GM18519 (cell line): ENCODE data around the gene UQCR10.

Source experiments
- ATAC-seq: cut with Tn5 transposase; IDR thresholded peaks from one replicate; pipeline ENCODE4 v1.9.1; 2021; ENCODE audit warnings: mild to moderate bottlenecking, moderate library complexity; ENCODE audit not compliant: unreplicated experiment, low FRiP score

UQCR10 gene

DNA sequence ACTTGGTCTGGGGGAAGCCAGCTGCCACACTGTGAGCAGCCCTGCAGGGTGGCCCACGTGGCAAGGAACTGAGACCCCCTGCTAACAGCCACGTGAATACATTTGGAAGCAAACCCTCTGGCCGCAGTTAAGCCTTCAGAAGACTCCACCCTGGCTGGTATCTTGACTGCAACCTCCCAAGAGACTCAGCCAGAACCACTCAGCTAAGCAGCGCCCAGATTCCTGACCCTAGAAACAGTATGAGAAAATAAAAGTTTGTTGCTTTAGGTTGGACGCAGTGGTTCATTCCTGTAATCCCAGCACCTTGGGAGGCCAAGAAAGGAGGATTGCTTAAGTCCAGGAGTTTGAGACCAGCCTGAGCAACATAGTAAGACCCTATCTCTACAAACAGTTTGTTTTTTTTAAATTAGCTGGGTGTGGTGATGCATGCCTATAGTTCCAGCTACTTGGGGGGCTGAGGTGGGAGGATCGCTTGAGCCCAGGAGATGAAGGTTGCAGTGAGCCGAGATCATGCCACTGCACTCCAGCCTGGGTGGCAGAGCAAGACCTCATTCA is 9.0 kb upstream of the UQCR10 start:
- ATAC-seq = no peak

DNA sequence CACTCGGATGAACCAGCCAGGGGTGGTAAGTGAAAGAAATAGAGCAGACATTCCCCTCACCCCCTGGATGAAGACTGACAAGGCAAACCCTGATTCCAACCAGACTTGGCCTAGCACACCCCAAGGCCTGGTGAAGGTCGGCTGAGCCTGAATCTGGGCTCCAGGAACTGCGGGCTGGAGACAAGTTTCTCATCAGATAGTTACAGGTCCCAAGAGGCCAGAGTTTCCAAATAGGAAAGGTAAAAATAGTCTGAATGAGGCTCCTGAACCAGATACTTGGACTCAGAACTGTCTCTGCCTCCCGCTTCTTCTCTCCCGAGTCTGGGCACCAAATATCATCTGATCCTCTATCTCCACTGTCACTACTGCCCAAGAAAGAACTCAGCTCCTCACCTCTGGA is 8.2 kb upstream of the UQCR10 start:
- no peak for ATAC-seq

DNA sequence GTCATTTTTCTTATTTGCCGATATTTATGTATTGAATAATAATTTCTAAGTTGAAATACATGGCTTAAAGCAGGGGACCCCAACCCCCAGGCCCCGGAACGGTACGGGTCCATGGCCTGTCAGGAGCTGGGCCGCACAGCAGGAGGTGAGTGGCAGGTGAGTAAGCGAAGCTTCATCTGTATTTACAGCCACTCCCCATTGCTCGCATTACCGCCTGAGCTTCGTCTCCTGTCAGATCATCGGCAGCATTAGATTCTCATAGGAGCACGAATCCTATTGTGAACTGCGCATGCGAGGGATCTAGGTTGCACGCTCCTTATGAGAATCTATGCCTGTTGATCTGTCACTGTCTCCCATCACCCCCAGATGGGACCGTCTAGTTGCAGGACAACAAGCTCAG is 4.9 kb upstream of the UQCR10 start:
- no peak for ATAC-seq

DNA sequence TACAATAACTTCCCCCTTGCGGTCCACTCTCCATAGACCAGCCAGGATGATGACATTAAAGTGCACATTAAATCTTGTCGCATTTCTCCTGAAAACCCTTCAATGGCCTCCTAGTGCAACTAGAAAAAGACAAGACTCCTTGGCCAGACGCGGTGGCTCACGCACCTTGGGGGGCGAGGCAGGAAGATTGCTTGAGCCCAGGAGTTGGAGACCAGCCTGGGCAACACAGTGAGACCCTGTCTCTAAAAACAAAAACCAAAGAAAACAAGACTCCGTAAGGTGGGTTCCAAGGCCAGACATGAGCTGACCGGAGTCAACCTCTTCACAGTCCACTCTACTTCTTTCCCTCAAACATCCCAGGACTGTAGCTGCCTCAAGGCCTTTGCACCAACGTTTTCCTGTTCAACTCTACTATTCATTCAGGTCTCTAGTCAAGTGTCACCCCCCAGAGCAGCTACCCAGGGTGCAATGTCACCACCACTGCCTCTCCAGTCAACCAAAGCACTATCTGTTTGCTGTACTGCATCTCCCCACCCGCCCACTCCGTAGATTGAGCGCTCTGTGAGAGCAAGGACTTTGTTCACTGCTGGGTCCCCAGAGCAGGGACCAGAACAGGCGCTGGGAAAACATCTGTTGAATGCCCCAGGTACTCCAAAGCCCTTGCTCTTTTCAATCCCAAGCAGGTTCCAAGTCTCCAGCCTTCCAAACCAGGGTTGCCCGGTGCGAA is 1.1 kb upstream of the UQCR10 start:
- ATAC-seq = no peak

DNA sequence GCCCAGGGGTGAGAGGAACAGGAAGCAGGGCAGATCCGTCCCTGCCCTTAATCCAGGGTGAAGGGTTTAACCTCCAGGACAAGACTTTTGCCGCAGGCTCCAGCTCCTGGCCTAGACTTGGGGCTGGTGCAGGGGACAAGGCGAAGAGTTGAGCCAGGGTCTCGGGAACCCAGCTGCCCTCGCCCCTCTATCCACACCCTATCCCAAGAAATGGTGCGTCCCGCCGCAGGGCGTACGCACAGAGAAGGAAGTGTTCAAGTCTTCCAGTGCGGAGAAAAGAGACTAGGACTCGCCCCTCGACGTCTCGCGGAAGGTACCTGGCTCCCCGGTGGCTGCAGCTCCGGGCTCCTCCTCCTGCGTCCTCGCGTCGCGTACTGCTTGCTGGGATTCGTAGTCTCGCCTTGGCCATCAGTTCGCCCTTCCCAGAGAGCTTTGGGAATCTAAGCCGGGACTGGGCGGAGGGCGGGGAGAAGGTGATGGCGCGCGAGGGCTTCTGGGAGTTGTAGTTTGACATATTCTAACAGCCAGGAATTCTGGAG is 468 bp upstream of the UQCR10 start, which contains the start of gene ZMAT5:
TSS of gene ZMAT5 (minus strand) at position 376 of the 539 bp plus-strand sequence. CDS start 18,463 bp downstream, outside the sequence.
- ATAC-seq = peak; percentile 38

DNA sequence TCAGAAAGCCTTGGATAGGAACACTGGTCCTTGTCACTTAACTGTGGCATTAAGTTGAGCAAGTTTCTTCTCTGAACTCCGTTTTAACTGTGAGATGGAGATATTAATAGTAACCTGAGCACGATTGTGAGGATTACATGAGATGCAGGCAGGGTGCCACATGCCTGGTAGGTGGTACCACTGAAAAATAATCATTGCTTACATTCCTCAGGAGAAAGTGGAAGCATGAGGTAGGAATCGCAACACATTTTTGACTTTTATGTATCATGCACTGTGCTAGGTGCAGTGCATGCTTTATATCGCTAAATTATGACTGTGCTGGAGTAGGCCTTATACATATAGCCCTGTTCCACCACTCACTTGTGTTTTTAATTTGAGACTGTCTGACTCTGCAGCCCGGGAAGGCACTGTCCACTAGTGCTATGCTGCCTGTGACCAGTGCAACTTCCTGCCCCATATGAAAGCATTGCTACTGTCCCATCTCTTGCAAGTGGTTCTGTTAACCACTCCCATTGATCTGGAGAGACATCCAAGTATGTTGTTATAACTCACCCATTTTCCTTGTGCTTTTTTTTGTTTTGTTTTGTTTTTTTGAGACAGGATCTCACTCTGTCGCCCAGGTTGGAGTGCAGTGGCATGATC is 1.0 kb downstream of the UQCR10 start:
- no peak for ATAC-seq

DNA sequence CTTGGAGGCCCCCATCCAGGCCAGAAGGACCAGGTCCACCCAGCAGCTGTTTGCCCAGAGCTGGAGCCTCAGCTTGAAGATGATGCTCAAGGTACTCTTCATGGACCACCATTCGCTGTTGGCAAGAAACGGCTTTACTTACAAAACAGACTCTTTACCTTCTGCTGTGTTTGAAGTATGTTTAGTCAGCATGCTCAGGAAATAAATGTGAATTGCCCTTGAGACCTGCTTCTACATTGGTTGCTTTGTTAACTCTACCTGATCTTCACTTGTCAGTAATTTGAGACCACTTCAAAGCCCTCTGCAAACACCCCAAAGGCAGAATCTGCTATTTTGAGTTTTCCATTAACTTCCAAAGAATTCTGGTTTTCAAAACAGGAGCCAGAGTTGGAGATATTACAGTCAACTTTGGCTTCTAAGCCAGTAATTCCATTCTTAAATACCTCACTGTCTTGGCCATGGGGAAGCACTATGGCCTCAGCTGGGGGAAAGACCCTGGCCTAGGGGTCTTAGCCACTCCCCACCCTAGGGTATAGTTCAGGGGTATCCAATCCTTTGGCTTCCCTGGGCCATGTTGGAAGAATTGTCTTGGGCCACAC is 2.7 kb downstream of the UQCR10 start:
- no peak for ATAC-seq

DNA sequence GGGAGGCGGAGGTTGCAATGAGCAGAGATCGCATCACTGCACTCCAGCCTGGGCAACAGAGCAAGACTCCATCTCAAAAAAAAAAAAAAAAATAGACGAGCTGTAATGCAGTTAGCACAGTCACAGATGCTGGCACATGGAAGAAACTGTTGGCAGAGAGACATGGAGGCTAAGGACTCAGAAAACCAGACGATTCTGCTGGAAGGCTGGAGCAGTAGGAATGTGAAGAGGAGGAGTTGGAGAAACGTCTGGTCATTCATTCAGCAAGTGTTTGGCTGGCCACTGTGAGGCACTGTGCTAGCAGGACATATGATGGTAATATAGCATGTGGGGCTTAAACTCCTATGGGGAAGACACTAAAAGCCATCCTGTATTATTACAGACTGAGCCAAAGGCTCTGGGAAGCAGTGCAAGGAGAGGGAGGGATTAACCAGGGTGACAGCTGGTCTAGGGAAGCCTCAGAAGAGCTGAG is 5.0 kb downstream of the UQCR10 start:
- ATAC-seq = no peak

DNA sequence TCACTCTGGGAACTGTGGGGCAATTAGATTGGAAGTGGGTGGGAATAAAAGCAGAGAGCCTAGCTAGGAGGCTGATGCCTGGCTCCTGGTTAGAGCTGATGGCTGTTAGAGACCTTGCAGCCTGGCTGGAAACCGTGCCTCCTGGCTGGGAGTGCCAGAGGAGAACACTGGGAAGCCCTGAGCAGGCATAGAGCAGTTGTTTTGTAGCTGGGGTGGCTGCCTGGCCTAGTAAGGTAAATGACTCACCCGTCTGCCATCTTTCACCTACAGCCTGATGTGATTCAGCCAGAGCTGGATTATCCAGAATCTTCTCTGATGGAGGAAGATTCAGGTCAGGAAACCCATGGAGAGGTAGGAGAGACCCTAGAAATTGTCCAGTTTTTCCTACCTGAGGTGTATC is 6.1 kb downstream of the UQCR10 start:
- ATAC-seq = no peak

DNA sequence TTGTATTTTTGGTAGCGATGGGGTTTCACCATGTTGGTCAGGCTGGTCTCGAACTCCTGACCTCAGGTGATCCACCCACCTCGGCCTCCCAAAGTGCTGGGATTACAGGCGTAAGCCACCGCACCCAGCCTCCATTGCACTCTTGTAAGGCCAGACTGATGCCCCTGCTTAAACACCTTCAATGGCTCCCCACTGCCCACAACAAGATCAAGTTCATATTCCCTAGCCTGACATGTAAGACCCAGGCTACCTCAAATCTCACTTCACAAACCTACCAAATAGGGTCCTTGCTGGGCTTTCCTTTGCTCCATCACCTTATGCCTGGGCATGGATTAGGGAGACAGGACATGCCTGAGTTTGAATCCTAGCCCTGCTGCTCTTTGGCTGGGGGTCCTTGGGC is 13.1 kb downstream of the UQCR10 start:
- ATAC-seq = no peak

DNA sequence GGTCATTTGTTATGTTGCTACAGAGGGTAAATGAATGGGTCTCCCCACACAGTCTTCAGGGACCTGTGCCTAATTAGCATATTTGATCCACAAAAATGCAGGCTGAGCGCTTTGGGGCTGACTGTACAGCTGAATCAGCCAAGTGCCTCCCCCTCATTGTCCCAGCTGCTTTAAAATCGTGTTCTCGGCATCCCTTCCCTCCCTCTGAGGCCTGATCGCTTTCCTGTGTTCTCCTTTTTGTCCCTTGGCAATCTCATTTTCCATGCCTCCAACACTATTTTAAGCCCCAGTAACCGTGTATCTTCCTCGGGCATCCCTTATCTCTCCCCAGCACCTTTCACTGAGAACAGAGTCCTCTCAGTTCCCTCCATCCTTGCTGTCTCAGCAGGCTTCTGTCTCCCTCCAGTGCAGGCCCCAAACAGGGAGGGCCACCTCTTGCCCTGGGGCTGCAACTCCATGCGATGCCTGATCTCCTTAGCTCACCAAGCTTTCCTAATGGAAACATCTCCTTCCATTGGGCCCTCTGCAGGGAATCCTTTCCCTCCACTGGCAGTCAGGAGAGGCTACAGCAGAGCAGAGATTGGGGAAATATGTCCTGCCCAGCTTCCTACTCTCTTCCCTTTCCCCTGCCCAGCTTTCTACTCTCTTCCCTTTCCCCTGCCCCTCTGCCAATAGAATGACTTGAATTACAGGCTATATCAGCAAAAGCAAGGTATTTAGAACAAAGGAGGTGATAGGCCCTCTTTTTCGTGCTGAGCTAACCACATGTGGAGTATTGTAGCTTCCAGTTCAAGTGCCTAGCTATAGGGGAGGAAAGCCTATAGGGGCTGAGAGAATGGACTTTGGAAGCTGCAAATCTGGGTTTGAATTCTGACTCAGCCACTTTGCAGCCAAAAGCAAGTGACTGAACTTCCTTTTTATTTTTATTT is 13.8 kb downstream of the UQCR10 start:
- ATAC-seq = no peak

DNA sequence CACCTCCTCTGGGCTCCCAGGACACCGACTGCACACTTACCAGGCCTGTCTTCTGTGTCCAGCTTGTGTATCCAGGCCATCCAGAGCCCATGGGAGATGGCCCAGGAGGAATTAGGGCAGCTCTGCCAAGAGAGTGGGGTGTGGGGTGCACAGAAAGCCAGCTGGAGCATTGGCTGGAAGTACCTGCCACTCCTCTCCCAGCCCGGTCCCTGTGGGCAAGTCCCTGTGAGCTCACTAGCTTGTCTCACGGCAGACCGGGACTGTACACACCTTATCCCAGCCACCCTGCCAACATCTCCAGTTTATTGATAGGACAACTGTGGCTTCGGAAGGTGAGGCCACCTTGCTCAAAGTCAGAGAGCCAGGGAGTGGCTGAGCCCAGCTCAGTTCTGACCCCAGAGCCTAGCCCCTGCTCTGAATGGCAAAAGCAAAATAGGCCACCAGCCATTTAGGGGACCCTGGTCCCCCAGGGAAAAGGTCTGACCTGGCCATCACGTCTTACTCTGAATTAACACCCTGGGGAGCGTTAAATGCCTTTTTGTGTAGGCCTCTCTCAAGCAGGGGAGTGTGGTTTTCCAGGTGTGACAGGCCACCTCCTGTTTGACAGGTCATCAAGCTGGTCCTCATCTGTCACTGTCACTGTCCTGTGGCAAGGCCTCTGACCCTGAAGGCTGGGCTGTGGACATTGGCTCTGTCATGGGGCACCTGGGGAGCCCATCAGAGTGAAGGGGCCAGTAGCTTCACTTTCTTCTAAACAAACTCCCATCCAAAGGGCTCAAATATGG is 15.1 kb downstream of the UQCR10 start:
- no peak for ATAC-seq

DNA sequence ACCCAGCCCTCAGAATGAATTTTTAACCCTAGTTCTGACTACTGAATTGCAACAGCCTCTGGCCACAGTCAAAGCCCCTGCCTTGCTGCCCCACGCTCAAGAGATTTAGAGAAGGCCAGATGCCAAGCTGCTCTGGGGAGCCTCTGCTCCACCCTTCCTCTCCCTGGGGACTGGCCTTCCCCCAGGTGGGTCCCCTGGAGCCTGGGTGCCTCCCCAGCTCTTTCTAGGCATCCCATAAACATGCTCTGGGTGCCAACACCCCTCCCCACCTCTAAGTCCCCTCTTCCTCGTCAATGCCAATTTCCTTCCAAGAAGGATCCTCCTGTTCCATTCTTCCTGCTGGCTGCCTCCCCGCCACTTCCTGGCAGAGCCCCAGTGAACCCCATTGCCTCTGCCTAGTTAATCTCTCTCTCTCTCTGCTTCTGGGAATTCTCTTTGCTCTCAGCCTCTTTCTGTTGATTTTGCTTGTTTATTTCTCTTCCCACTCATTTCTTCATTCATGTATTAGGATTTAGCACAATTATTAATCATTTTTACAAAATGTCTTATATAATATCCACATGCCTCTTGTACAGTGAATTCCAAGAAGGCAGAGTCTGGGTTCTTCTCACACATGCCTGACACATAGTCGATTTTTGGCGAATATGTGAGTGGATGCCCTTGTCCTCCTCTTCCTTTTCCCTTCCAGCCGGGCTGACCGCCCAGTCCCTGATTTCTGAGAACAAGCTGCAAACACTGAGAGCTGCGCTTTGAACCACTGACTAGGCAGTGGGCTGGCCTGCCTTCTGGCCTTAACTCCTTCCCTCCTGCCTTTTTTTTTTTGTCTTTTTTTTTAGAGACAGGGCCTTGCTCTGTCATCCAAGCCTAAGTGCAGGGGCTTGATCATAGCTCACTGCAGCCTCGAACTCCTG is 17.5 kb downstream of the UQCR10 start:
- ATAC-seq = no peak

DNA sequence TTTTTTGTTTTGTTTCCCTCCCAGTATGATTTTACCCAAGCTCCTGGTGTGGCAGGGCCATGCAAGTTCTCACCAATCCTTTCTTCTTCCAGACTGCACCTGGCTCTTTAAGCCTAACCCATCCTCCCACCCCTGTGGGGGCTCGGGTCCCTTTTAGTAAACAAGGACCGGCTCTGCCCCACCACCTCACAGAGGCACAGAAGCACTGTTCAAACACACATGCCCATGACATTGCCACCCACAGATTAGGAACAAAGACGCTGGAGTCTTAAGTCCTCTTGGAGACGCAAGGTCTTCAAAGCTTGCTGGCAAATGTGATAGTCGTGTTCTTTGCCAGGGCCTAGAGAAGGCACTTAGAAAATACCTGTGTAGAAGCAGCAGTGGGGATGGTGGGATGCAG is 18.9 kb downstream of the UQCR10 start:
- ATAC-seq = no peak

DNA sequence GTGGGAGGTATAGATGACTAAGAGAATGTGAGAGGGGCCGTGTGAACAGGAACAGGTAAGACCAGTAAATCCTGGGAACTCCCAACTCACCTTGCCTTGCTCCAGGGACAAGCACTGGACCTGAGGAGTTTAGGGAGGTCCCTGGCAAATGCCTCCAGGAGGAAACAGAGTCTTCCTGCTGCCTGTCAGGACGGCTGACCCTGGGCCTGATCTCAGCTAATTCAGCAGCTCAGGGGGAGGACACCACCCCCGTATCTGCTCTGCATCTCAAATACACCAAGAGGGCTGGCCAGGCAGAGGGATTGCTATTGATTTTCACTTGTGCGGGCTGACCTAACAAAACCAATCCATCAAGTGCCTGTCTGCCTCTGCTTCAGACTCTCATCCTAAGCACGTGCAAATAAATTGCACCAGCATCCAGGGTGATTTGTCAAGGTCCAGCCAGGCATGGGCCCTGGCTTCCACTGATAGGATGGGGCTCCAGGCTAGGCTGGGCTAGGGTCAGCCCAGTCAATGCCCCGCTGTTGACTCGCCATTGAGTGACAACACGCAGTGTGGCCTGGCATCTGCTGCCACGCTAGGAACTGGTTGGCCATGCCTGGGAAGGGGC is 20.3 kb downstream of the UQCR10 start:
- no peak for ATAC-seq

DNA sequence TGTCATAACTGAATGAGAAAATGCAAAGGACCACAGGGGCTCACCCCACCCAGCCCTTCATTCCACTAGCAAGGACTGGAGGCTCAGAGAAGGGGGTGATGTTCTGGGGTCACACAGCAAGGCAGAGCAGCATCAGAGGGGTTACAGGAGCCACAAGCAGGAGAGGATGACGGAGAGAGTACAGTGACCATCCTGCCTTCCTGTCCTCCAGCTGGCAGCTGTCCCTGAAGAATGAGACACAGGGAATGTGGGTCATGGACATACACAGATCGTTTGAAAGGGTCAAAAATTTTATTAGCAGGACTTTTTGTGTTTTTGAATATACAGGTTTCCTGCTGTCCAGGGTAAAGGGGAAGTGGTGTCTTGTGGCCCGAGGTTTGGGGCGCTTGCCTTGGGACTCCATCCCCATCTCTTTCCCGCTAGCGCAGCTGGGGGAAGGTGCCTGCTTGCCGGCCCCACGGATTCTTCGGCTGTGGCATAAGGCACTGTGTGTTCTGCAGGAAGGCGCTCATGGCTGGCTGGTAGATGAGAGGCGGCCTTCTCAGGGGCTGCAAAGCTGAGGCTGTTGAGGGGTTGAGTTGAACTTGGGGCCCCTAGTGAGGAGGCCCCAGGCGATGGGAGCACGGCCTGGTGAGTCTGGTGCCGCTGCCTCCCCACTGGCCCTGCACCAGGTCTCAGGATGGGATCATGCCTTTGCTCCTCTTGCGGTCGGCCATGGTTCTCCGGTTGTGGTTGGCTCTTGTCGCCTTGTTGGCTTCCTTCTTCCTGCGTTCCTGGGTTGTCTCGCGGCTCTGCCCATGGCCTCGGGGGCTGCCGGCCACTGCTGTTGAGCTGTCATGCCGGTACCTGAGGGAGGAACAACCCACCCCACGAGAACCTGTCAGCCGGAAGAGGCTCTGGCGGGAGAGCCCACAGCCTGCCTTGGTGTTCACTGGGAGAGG is 21.4 kb downstream of the UQCR10 start:
- ATAC-seq = no peak

DNA sequence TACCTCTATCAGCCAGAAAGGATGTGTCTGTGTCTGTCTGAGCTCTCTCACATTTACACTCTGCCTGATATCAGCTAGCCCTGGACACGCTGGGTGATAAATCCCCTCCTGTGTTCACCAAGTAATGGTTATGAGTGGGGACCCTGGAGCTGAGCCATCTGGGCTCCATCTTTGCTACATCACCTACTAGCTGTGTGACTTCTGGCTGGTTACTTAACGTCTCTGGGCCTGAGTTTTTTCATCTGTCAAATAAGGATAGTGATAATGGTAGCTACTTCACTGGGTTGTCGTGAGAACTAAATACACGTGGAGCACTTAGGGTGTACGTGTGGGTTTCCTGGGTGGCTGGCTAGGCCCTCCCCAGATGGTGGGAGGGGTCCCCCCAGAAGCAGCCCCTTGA is 22.9 kb downstream of the UQCR10 start:
- ATAC-seq = no peak
